ENCODE results near the gene POU3F1. TPM values are rescaled to one million over a fixed set of nuclear protein-coding genes. Genes with fewer than 3 reads are reported as not detected.

The POU3F1 gene
- total RNA-seq, 4 donors from 2014 or later = 8.8 to 28.5 (median 13.5) TPM

GRCh38 chr1:38020396-38020795 is 26.2 kb downstream of the POU3F1 start:
- WGBS = 87% methylated on average over 2 of the region's 2 CpGs
- Histone ChIP-seq H3K4me1 (peaks cover 14% of the 10 kb centered on the region), H3K36me3 (peaks cover 81% of the 10 kb centered on the region), H3K4me3 (no peak overlapping the region), H3K27ac (no peak overlapping the region), H3K27me3 (no peaks in the 10 kb centered on the region), H3K9me3 (no peaks in the 10 kb centered on the region)
- no peak for DNase-seq (ENCODE audit: low spot score in 2 of 2)
- TF ChIP-seq POLR2AphosphoS5 (IDR thresholded peaks at IDR 0.05) = no peak
- TF ChIP-seq POLR2A (IDR thresholded peaks at IDR 0.05) = no peak
- TF ChIP-seq EP300 (IDR thresholded peaks at IDR 0.05) = no peak

GRCh38 chr1:38018864-38019343 is 27.7 kb downstream of the POU3F1 start:
- Histone ChIP-seq H3K9me3 (no peaks in the 10 kb centered on the region), H3K4me3 (no peak overlapping the region), H3K27me3 (no peaks in the 10 kb centered on the region), H3K4me1 (peaks cover 22% of the 10 kb centered on the region), H3K36me3 (peaks cover 71% of the 10 kb centered on the region), H3K27ac (no peak overlapping the region)
- WGBS = 64% methylated on average over 6 of the region's 6 CpGs
- no peak for TF ChIP-seq EP300 (IDR thresholded peaks at IDR 0.05)
- TF ChIP-seq CTCF (IDR thresholded peaks at IDR 0.05) = peak in 1 of 2 donors; percentile 37
- DNase-seq (ENCODE audit: low spot score in 2 of 2) = no peak

- H3K27ac ChIP-seq = no peak overlapping the region
- WGBS = 42% methylated on average over 6 of the region's 6 CpGs
- no peak overlapping the region for H3K4me3 ChIP-seq
- TF ChIP-seq POLR2AphosphoS5 (IDR thresholded peaks at IDR 0.05) = no peak
- TF ChIP-seq EP300 (IDR thresholded peaks at IDR 0.05) = no peak
- no peak for TF ChIP-seq CTCF (IDR thresholded peaks at IDR 0.05)
- TF ChIP-seq POLR2A (IDR thresholded peaks at IDR 0.05) = no peak
- no peak for DNase-seq (ENCODE audit: low spot score in 2 of 2)
- peaks cover 46% of the 10 kb centered on the region for H3K36me3 ChIP-seq
- H3K9me3 ChIP-seq = no peaks in the 10 kb centered on the region
- H3K4me1 ChIP-seq = peaks cover 35% of the 10 kb centered on the region
- no peaks in the 10 kb centered on the region for H3K27me3 ChIP-seq
These were observed 30.4 kb downstream of the POU3F1 start for GRCh38 chr1:38015978-38016725.

- DNase-seq (ENCODE audit: low spot score in 2 of 2) = no peak
- 80% methylated on average over 11 of the region's 11 CpGs for whole genome bisulfite sequencing
These were observed 31.7 kb downstream of the POU3F1 start for GRCh38 chr1:38014724-38015424.

GRCh38 chr1:38014171-38014570 is 32.4 kb downstream of the POU3F1 start:
- H3K36me3 ChIP-seq = peaks cover 28% of the 10 kb centered on the region
- H3K9me3 ChIP-seq = no peaks in the 10 kb centered on the region
- no peak overlapping the region for H3K27ac ChIP-seq
- no peak overlapping the region for H3K4me3 ChIP-seq
- peaks cover 38% of the 10 kb centered on the region for H3K4me1 ChIP-seq
- TF ChIP-seq EP300 (IDR thresholded peaks at IDR 0.05) (no peak), CTCF (IDR thresholded peaks at IDR 0.05) (no peak), POLR2A (IDR thresholded peaks at IDR 0.05) (no peak), POLR2AphosphoS5 (IDR thresholded peaks at IDR 0.05) (no peak)
- WGBS = 51% methylated on average over 4 of the region's 4 CpGs
- no peak for DNase-seq (ENCODE audit: low spot score in 2 of 2)
- no peaks in the 10 kb centered on the region for H3K27me3 ChIP-seq

More at GRCh38 chr1:38014724-38015424, 31.7 kb downstream of the POU3F1 start:
- TF ChIP-seq EP300 (IDR thresholded peaks at IDR 0.05) (no peak), CTCF (IDR thresholded peaks at IDR 0.05) (no peak), POLR2AphosphoS5 (IDR thresholded peaks at IDR 0.05) (no peak), POLR2A (IDR thresholded peaks at IDR 0.05) (no peak)
- H3K9me3 ChIP-seq = no peaks in the 10 kb centered on the region
- peaks cover 35% of the 10 kb centered on the region for H3K4me1 ChIP-seq
- H3K27ac ChIP-seq = no peak overlapping the region
- H3K4me3 ChIP-seq = no peak overlapping the region
- peaks cover 35% of the 10 kb centered on the region for H3K36me3 ChIP-seq
- no peaks in the 10 kb centered on the region for H3K27me3 ChIP-seq

All from suprapubic skin (tissue), 4 donors.